GM18499 (cell line): Measurements from ENCODE around the gene KRT3.

Experiments
- ATAC-seq: cut with Tn5 transposase; IDR thresholded peaks from one replicate; pipeline ENCODE4 v1.9.1; 2021; ENCODE audit warnings: moderate number of reproducible peaks; ENCODE audit not compliant: insufficient read depth, unreplicated experiment

KRT3 gene

DNA sequence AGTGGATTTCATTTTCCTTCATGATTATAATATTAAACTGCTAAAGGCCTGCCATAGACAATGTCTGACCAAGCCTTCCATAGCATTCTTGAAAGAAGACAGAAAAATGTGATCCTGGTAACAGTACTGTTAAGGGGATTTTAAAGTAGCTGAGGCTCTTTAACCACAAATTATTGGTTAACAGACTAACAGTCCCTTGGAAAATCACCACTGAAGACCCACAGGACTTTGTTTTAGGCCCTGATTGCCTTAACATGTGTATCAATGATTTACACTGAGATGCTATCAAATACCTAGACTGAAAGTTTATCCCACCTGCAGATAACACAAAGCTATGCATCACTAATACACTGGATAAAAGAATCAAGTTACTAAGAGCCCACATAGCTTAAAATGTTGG lies 32.2 kb upstream of the KRT3 start:
- no peak for ATAC-seq

DNA sequence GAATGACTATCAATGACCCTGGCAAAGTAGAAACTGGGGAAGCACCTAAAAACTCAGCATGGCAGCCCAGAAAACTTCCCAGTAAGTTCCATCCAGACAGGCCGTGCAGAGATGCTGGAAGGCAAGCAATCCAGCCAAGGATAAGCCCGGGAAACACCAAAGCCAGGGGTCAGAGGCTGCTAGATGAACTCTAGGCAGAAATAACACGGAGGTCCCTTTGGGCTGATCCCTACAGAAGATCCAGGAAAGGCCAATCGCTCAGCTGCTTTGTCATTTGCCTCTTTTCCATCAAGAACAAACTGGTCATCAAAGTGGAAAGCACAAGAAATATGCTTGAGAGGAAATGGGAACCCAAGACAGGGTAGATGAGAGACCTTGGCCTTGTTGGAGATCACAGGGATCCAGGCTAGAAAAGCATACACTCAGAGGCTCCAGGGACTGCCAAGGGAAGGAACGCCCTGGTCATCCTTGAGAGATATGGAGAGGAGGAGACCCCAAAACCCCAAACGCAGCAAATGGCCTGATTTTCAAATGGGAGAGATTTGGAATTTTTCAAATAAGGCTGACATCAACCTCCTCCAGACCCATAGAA lies 31.7 kb upstream of the KRT3 start:
- ATAC-seq = no peak

DNA sequence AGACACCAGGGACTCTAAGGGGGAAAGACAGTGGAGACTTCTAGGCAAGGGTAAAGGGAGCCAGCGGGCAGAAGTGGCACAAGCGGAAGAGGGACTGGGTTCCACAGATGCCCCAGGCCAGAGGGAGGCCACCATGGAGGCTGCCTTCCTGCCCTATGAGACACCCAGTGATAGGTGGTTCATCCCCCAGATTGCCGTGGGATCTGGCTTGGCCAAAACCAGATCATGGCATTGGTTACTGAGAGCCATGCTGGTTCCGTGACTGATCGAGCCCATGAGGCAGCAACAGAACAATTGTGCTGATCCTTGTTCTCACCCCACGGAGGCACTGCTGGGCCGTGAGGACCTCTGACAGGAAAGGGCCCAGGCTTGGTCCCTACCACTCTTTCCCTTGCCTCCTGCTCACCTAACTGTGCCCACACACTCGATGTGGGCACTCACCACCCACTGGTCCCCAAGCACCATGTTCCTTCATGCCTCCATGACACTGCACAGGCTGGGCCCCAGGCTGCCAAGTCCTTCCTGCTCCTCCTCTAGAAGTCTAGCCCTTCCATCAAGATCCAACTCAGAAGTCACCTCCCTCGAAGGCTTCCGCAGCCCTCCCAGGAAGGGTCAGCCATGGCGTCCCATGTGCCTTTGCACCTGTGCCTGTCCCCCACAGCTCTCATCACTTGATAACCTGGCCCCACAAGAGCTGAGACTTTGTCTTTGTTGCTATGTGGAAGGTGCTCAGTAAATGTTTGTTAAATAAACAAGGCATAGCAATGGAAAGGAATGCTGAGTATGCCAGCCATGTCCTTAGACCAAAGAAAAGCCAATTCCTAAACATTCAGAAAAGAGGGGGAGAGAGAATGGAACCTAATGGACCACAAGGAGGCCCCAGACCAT lies 30.9 kb upstream of the KRT3 start:
- no peak for ATAC-seq

DNA sequence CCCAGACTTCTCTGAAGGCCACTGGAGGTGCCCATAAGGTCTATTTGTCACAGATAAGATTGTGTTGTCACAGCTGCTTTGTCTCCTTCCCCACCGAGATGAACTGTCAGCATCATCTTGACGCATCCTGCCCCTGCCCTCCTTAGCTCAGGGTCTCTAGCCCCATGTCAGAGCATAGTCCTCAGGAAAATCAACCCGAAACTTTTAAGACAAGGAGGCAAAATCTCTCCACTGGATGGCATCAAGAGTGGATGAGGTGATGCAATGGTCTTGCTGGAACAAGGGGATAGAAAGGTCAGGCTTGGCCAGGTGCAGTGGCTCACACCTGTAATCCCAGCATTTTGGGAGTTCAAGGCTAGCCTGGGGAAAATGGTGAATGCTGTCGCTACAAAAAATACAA lies 30.0 kb upstream of the KRT3 start:
- ATAC-seq = no peak

DNA sequence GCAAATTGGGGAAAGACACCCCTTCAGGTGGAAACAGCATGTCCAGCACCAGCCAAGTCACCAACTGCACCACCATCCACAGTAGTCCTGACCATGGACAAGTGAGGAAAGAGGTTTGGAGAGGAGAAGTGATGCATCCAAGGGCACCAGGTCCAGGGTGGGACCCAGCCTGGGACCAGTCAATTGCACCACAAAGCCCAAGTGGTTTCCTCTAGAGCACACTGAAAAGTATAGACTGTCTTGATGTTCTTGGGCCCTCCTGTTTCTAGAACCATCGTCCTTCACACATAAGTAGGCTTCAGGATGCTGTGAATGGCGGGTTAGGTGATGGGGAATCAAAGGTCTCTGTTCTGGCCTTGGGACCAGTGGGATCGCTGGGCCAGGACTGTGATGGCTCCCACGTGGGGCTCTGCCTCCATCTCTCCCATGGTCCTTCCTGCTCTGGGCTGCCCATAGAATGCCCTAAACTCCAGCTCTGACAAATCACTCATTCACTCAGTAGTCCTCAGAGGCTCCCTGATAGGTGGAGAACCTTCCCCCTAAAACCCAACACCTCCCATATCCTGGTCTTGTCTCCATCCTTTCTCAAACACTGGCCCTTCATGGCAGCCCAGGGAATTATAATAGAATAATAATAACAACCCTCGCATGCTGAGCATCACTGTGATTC lies 29.0 kb upstream of the KRT3 start:
- no peak for ATAC-seq

DNA sequence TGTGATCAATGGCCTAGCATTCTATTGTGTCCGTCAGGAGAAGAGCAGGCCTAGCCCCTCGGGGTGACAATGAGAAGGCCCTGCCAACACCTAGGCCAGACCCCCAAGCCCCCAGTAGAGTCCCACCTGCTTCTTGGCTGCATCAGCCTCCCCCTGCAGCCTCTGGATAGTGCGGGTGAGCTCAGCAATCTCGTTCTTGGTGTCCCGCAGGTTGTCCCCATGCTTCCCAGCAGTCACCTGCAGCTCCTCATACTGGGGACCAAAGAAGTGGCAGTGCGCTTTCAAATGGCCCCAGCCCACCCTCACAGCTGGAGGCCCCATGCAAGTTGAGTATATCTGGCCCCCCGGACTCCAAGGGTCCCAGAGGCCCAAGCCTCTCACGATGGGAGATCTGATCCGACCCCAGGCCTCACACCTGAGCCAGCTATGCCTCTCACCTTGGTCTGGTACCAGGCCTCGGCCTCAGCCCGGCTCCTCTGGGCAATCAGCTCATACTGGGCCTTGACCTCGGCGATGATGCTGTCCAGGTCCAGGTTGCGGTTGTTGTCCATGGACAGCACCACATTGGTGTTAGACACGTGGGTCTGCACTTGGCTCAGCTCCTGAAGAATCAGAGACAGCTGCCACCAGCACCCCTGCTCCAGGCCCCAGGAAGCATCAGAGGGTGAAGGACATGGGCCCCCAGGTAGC lies 28.0 kb upstream of the KRT3 start:
- no peak for ATAC-seq

DNA sequence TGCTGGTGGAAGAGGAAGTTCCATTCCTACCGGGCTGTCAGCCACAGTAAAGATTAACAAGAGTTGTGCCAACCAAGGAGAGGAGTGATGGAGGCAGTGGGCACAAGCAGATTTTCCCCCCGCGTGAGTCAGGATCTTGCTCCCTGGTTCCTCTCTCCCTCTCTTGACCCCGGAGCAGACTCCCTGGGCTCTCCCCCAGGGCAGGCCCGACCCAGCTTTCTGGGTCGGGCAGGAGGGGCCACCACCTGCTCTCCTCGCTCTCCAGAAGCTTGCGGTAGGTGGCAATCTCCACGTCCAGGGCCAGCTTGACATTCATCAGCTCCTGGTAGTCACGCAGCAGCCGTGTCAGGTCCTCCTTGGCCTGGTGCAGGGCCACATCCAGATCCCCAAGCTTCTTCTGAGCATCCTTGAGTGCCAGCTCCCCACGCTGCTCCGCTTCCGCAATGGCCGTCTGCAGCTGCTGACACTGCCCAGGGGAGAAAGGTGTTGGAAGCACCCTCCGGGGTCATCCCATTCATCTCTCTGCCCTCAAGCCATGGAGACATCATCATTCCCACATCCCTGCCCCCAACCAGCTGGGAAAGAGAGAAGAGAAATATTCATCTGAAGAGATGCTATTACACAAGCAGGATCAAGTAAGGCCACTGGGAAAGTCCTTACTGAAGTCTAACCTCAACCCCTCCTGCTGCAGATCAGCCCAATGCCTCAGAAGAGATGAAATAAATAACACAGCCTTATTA lies 27.0 kb upstream of the KRT3 start:
- ATAC-seq = no peak

DNA sequence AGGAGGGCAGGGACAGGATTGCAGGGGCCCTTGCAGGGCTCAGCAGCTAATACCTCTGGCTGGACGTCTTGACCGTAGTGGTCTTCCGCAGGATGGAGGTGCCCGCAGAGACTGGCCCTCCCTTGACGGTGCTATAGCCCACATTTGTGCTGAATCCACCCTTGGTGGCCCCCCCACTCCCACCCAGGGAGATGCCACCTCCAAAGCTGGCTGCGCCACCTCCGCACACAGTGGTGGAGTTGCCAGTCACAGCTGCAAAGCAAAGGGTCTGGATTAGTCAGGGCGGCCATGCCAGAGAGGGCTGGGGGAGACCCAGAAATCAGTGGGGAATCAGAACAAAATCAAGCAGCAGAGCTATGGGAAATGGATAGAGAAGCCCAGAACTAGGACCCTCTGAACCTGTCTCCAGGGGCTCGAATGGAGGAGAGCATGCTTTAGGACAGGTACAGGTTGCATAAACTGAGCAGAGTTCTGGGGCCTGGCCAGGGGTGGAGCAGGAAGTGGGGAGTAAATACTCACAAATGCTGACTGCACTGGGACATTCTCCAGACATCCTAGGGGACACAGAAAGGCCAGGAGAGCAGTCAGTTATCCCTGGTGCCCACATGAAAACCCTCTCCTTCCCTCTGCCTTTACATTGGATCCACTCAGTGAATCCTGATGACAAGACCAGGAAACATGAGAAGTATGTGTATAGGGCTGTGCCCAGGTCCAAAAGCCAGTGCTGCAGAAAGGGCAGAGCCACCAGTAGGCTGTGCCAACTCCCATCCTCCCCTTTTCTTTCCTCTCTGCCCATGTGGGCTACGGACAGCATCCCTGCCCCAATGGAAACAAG lies 26.1 kb upstream of the KRT3 start:
- ATAC-seq = no peak

DNA sequence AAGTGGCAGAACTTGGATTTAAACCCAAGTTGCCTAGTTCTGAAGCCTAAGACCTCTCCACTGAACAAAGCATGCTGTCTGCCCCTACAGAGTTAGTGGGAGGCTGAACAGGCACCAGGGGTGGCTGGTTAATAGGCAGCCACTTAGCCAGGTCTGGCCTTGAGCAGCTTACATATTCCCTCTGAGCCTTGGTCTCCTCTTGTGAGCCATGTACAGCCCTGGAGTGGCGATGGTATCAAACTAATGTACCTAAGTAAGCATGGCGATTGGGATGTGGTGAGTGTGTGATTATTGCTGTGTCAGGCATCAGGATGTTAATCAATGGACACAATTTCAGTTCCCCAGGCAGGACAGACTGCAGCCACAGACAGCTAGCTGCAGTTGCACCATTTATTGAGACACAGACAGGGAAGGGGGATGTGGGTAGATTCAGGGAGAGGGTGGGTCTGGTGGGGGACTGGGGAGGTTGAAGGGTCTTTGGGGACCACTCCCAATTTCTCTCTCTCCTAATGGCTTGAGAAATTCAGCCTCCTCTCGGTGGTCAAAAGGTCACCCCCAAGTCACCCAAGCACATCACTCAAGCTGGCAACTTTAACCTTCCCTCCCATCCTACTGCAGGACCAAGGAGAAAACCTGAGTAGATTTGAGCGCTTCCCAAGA lies 25.3 kb upstream of the KRT3 start:
- no peak for ATAC-seq

DNA sequence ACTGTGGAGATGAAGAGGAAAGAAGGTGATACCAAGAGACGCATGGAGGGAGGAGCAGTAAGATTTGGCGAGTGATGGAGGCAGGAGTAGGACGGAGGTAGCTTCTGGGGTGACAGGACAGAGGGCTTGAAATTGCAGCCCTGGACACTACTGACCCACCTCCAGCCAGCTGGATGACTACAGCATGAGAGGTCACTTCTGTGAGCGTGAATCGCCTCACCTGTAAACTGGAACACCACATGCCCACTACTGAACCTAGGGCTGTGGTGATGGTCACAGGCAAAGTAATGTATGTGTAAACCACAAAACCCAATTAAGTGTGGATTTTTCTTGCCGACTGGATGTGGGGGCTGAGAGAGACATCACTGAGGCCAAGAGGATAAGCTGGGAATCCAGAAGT lies 24.6 kb upstream of the KRT3 start:
- ATAC-seq = no peak

DNA sequence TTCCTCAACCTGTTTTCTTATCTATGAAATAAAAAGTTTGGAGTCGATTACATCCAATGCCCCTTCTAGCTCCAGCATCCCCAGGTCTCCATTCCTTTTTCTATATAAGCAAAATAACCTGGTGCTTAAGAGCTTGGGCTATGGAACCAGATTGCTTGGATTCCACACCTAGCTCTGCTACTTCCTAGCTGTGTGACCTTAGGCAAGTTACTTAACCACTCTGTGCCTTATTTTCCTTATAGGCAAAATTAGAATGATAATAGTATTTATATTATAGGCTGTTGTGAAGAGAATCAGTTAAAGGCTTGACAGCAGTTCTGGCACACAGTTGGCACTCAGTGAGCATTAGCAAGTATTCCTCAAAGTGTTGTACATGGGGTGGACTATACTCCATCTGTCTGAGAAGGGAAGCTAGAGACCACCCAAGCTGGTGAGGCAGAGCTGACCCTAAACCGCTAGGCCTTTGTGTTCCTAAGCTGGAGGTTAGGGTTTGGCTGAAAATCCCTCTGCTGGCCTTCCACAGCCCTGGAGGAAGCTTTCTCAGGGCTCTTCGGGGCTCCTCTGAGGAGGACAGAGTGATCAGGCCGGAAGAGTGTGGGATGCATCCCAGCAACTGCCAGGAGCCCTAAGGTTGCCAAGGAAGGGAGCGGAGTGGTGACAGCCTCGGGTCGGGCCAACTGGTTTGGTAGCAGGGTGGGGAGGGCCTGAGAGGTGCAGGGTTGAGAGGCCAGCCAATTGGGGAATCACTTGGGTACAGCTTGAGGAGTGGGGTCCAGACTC lies 24.0 kb upstream of the KRT3 start:
- no peak for ATAC-seq

DNA sequence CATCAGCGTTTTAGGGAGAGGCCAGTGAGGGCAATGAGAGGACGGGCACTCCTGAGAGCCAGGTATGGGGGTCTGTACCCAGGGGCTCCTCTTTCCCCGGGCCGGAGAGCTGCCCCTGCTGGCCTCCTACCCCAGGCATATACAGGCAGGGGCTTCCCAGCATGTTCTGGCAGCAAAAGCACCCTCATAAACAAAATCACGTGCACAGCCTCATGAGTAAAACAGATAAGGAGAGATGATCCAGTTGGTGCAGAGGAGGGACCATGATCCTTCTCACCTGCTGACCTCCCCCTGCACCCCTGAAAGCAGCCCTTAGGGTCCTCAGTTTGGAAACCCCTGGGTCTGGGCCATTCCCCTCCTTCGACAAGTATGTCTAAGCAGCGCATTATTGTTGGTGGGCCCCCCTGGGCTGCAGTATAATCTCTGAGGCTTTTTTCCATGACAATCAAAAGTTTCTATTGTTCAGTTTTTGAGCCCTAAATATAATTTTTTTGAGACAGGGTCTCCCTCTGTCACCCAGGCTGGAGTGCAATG lies 23.0 kb upstream of the KRT3 start:
- ATAC-seq = no peak

DNA sequence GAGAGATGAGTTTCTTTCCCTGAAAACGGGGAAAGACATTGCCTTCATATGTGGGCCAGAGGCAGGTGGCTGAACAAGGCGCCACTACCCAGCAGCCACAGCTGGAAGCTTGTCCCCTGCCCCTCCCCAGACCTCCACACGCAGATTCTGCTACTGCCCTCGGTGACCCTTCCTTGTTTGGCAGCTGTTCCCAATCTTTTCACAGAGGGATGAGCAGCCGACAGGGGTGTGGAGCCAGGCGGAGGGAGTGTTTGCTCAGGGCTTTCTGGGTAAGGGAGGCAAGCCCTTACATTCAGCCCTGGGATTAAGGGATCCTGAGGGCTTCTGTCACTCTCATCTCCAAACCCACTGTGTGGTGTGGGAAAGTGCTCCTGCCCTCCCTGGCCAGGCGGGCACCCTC lies 22.5 kb upstream of the KRT3 start:
- no peak for ATAC-seq

DNA sequence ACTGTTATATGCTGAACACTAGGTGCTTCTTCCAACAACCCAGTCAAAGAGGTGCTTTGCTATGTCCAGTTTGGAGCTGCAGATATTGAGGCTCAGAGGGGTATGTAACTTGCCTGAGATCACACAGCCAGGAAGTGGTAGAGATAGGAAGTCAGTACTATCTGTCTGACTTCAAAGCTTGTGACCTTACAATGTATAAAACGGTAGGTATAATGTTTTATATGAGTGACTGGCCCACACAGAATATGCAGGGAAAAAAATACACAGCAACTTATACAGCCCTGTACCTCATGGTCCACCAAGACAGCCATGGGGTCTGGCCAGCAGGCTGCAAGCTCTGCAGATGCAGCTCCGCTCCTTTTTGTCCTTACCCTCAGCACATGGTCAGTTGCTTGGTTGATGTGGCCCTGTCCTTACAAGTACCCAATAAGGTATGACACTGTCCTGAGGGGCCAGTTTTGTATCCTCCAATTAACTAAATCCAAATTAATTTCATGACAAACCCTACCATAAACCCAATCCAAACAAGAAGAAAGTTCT lies 21.9 kb upstream of the KRT3 start:
- no peak for ATAC-seq

DNA sequence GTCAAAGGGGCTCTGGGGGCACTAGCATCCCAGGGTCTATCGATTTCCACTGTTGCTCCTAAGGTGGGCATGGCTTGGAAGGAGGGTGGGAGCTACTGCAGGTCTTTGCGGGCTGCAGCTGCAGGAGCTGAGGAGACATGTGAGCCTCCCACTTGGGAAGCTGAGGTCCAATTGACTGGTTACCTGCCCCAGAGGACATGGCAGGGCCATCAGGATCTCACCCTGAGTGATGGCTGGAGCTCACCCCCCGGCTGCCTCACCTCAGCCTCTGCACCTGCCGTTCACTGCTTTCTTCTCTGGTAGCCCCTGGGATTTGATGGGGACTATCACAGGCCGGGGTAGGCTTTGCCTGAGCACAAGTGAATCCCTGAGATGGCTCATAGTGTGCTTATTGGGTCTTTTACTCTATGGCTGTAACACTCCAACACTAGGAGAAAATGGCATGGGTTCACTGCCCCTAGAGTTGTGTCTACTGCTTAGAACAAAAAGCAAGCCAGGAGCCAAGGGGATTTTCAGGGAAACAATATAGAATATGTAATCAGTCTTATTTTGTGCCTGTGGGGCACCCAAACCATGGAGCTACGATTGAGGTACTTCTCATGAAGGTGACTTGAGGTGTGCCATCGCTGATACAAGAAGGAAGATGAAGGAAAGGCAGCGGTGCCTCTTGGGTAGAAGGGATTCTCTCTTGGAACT lies 21.2 kb upstream of the KRT3 start:
- no peak for ATAC-seq

DNA sequence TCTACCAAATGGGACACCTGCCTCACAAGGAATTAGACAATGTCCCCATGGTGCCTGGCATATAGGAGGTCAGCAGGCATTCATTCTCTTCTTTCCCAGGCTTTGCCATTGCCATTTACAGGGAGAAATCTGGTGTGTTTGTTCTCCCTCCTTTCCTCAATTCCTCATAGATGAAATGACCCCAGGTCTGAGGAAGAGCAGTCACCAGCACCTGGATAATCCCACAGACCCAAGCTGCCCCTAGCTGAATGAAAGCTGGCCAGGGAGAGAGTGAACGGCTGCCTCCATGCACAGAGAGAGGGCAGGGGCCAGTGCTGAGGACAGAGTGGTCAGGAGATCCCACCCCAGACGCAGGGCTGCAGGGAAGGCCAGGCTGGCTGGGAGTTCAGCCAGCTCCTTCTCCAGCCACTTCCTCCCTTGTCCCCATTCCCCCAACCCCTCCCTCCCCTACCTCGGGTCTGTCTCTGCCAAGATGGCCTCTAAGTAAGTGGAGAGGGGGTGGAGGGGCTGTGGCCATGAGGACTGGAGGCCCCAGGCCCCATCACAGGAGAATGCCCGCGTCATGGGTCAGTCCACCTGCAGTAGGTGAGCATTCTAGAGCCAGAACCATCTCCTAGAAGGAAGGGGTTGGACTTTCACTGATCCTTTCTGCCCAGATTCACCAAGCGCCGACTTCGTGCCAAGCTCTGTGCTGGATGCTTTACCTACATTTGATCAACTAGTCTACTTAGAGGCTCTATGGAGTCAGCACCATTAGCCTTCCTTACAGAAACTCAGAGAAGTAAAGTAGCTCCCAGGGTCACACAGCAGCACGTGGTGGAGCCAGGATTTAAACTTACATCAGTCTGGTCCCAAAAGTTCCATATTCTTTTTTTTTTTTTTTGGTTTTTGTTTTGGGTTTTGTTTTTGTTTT lies 20.0 kb upstream of the KRT3 start:
- no peak for ATAC-seq
